ENCODE results near the gene TTC3.

The TTC3 gene

DNA sequence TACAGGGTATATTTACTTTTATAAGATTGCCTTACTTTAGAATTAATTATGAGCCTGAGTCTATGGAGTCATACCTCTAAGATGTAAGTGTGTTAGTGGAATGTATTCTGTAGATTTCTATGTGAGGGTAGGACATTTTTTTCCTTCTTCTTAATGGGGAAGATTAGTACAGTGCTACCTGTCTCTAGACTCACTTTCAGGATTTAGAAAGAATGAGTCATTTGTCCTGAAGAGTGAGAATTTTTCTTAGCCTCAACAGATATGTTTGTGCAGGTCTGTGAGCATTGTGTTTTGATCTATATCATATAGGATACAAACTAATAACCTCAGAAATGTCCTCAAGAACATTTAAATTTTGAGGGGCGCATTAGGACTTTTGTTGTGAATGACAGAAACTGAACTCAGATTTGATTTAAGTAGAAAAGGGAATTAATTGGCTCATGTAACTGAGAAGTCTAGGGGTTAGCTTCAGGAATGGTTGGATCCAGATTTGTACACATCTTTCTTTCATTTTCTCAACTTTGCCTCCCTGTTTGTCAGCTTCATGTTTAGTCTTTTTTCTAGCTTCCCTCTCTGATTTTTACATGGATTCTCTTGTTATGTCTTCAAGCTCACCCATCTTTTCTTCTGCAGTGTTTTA lies 45.3 kb downstream of the TTC3 start:
- TF ChIP-seq, protein P1, sequence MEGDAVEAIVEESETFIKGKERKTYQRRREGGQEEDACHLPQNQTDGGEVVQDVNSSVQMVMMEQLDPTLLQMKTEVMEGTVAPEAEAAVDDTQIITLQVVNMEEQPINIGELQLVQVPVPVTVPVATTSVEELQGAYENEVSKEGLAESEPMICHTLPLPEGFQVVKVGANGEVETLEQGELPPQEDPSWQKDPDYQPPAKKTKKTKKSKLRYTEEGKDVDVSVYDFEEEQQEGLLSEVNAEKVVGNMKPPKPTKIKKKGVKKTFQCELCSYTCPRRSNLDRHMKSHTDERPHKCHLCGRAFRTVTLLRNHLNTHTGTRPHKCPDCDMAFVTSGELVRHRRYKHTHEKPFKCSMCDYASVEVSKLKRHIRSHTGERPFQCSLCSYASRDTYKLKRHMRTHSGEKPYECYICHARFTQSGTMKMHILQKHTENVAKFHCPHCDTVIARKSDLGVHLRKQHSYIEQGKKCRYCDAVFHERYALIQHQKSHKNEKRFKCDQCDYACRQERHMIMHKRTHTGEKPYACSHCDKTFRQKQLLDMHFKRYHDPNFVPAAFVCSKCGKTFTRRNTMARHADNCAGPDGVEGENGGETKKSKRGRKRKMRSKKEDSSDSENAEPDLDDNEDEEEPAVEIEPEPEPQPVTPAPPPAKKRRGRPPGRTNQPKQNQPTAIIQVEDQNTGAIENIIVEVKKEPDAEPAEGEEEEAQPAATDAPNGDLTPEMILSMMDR (conservative IDR thresholded peaks at IDR 0.05): no peak
- no peak for TF ChIP-seq ZFX (IDR thresholded peaks at IDR 0.05)

DNA sequence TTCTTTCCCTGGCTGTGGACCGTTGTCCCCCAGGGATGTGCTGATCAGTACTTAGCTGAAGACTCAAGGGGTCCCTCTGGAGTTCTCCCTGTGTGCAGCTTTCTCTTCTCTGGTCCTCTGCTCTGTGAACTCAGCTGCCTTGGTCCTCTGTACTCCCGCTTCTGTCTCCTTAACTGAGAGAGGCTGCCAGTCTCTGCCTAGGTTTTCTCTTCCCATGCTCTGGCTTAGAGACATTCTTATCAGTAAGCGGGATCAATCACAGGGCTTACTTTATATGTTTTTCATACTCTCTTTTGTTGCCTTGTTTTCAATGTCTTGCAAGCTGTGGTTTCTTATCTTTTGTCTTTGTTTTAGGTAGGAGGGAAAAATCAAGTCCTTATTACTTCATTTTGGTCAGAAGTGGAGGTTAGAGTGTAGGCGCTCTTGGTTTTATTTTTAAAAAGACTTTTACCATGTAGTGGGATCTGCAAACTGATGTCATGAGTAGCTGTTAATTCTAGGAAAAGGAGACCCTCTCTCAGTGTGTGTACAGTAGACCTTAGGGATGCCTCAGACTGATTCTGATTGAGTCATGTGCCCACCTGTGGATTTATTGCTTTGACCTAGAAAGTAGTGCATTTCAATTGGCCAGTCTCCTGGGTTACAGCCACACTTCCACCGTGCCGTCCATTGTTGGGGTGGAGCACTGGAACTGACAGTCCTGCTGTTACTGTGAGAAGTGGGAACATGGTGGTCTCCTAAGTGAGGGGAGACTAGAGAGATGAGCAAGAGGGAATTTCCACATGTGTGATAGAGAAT lies 46.6 kb downstream of the TTC3 start:
- no peak overlapping the region for H3K27ac ChIP-seq
- TF ChIP-seq ZFX (IDR thresholded peaks at IDR 0.05): no peak
- TF ChIP-seq, protein P1 (conservative IDR thresholded peaks at IDR 0.05): no peak

More for the DNA sequence above, 45.3 kb downstream of the TTC3 start:
- no peak overlapping the region for H3K27ac ChIP-seq

DNA sequence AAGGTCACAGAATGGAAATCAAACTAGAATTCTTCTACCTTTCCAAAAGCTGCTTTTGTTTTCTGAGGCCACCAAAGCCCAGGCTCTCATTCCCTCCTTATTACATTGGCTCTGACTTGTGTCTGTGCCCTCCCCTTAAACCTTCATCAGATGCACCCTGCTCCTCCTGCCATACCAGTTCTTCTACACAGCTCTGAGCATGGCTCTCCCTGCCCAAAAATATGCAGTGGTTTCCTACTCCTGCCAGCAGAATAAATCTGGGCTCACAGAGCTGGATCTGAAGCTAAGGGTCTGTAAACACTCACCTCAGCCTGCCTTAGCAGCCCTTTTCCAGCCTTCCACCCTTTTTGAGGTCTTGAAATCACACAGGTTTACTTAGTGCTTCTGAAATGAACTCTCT lies 55.0 kb downstream of the TTC3 start:
- no peak overlapping the region for H3K27ac ChIP-seq
- TF ChIP-seq, protein P1 (conservative IDR thresholded peaks at IDR 0.05): no peak
- TF ChIP-seq ZFX (IDR thresholded peaks at IDR 0.05): no peak

DNA sequence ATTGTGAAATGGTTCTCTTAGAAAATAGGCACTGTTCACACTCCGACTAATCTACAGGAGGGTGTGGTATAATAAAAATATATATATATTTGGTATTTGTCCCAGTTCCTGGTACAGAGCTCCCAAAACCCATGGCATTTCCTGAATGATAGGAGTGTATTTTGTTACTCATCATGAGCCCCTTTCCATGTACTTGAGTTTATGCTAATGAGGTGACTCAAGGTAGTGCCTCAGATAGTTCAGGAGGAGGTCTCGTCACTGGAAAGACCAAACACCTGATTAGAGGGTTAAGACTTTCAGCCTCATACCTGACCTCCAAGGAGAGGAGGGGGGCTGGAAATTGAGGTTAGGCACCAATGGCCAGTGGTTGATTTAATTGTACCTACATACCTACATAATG lies 57.9 kb downstream of the TTC3 start:
- no peak overlapping the region for H3K27ac ChIP-seq
- no peak for TF ChIP-seq ZFX (IDR thresholded peaks at IDR 0.05)
- TF ChIP-seq, protein P1 (conservative IDR thresholded peaks at IDR 0.05): no peak

DNA sequence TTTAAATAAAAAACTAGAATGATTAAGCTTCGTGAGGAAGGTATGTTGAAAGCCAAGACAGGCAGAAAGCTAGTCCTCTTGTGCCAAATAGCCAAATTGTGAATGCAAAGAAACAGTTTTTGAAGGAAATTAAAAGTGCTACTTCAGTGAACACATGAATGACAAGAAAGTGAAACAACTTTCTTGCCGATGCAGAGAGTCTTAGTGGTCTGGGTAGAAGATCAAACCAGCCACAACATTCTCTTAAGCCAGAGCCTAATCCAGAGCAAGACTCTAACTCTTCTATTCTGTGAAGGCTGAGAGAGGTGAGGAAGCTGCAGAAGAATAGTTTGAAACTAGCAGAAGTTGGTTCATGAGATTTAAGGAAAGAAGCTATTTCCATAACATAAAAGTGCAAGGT lies 63.2 kb downstream of the TTC3 start:
- no peak for TF ChIP-seq ZFX (IDR thresholded peaks at IDR 0.05)
- TF ChIP-seq, protein P1 (conservative IDR thresholded peaks at IDR 0.05): no peak
- H3K27ac ChIP-seq: no peak overlapping the region

DNA sequence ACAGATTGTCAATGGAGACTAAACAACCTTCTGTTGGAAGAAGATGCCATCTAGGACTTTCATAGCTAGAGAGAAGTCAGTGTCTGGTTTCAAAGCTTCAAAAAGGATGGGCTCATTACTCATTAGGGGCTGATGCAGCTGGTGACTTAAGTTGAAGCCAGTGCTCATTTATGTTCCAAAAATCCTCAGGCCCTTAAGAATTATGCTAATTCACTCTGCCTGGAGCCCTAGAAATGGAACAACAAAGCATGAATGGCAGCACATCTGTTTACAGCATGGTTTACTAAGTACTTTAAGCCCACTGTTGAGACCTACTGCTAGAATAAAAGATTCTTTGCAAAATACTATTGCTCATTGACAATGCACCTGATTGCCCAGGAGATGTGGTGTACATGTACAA lies 63.7 kb downstream of the TTC3 start:
- H3K27ac ChIP-seq: no peak overlapping the region
- no peak for TF ChIP-seq ZFX (IDR thresholded peaks at IDR 0.05)
- TF ChIP-seq, protein P1 (conservative IDR thresholded peaks at IDR 0.05): no peak

DNA sequence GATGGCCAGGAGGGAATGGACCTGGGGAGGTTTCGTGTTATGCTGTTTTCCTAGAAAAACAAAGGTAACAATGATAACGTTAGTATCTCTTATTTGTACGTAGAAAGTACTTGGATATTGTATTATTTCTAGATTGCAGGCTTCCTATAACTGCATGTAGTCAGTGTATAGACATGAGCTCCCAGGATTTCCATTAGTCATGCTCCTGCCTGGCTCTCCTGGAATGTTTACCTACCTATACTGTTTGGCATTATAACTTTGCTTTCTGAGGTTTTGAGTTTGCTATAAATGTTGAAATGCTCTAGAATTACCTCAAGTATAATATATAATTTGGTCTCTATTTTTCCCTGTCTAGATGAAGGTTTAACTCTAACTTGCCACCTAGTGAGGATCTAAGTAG lies 66.1 kb downstream of the TTC3 start:
- no peak overlapping the region for H3K27ac ChIP-seq
- no peak for TF ChIP-seq ZFX (IDR thresholded peaks at IDR 0.05)
- TF ChIP-seq, protein P1 (conservative IDR thresholded peaks at IDR 0.05): no peak

Data from C4-2B (cell line).